ENCODE measurements around the gene TMEM72.

TMEM72 gene

GRCh38 chr10:44950326-44951225, 39.4 kb downstream of the TMEM72 start:
- TF ChIP-seq, protein P1, sequence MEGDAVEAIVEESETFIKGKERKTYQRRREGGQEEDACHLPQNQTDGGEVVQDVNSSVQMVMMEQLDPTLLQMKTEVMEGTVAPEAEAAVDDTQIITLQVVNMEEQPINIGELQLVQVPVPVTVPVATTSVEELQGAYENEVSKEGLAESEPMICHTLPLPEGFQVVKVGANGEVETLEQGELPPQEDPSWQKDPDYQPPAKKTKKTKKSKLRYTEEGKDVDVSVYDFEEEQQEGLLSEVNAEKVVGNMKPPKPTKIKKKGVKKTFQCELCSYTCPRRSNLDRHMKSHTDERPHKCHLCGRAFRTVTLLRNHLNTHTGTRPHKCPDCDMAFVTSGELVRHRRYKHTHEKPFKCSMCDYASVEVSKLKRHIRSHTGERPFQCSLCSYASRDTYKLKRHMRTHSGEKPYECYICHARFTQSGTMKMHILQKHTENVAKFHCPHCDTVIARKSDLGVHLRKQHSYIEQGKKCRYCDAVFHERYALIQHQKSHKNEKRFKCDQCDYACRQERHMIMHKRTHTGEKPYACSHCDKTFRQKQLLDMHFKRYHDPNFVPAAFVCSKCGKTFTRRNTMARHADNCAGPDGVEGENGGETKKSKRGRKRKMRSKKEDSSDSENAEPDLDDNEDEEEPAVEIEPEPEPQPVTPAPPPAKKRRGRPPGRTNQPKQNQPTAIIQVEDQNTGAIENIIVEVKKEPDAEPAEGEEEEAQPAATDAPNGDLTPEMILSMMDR (conservative IDR thresholded peaks at IDR 0.05; ENCODE audit: low read depth) = no peak
- no peak for DNase-seq (ENCODE audit: low spot score)
- POLR2A ChIA-PET (ENCODE audit: low non-redundant PET) = no interaction called here
- H3K27ac ChIP-seq = no peak overlapping the region
- CTCF ChIA-PET = interaction anchor here (1.3 kb wide), 1 partner anchor 18 kb away, joined by 7 read pairs; no protein-coding TSS in a partner anchor

DNA sequence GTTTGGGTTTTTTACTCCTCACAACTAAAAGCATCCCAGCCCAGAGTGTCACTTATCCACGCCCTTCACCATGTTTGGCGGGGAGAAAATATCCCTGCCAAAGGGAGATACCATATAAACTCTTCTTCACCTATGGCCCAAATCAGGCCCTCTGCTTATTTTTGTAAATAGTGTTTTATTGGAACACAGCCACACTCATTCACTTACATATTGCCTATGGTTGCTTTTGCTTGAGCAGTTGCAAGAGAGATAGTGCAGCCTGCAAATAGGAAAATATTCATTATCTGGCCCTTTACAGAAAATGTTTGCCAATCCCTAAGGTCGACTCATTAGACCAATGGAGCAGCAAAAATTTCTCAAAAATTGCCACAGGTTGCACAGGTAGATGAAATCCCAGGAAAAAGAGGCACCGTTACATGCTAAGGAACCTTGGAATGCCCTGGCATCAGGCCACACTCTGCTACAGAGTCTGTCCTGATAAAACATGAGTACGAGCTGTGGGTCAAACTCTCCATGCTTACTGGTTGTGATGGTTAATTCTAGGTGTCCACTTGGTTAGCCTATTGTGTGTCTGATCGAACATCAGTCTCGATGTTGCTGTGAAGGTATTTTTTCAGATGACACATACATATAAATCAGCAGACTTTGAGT, 40.6 kb downstream of the TMEM72 start:
- no peak overlapping the region for H3K27ac ChIP-seq
- POLR2A ChIA-PET (ENCODE audit: low non-redundant PET) = no interaction called here
- CTCF ChIA-PET = no interaction called here
- no peak for DNase-seq (ENCODE audit: low spot score)
- TF ChIP-seq, protein P1 (conservative IDR thresholded peaks at IDR 0.05; ENCODE audit: low read depth) = no peak

GRCh38 chr10:44952779-44953231, 41.7 kb downstream of the TMEM72 start:
- POLR2A ChIA-PET (ENCODE audit: low non-redundant PET) = interaction anchor here (0.6 kb wide), 1 partner anchor 84 kb away, joined by 3 read pairs; no protein-coding TSS in a partner anchor
- no peak overlapping the region for H3K27ac ChIP-seq
- no peak for DNase-seq (ENCODE audit: low spot score)
- CTCF ChIA-PET = no interaction called here
- TF ChIP-seq, protein P1 (conservative IDR thresholded peaks at IDR 0.05; ENCODE audit: low read depth) = no peak

DNA sequence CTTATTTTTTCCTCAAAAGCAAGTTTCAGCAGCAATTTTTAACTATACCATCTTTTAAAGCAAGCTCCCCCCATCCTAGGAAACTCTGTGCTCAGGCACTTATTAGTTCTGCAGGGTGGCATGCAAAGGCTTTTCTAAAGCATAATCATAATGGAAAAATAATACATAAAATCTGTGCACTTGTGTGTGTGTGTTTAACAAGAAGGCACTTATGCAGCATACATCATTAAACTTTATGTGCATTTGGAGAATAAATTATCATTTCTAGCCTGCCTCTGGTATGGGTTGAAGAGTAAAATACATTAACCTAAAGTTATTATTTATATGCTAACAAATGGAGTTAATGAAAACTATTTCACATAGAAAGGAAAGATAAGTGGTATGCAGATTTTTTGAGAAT, 42.9 kb downstream of the TMEM72 start:
- no peak overlapping the region for H3K27ac ChIP-seq
- TF ChIP-seq, protein P1 (conservative IDR thresholded peaks at IDR 0.05; ENCODE audit: low read depth) = no peak
- DNase-seq (ENCODE audit: low spot score) = no peak
- POLR2A ChIA-PET (ENCODE audit: low non-redundant PET) = no interaction called here
- CTCF ChIA-PET = no interaction called here

- ChIA-PET POLR2A (ENCODE audit: low non-redundant PET) (no interaction called here), CTCF (no interaction called here)
- DNase-seq (ENCODE audit: low spot score) = no peak
- H3K27ac ChIP-seq = no peak overlapping the region
- TF ChIP-seq, protein P1 (conservative IDR thresholded peaks at IDR 0.05; ENCODE audit: low read depth) = no peak
These were observed 43.8 kb downstream of the TMEM72 start for GRCh38 chr10:44954962-44955361.

DNA sequence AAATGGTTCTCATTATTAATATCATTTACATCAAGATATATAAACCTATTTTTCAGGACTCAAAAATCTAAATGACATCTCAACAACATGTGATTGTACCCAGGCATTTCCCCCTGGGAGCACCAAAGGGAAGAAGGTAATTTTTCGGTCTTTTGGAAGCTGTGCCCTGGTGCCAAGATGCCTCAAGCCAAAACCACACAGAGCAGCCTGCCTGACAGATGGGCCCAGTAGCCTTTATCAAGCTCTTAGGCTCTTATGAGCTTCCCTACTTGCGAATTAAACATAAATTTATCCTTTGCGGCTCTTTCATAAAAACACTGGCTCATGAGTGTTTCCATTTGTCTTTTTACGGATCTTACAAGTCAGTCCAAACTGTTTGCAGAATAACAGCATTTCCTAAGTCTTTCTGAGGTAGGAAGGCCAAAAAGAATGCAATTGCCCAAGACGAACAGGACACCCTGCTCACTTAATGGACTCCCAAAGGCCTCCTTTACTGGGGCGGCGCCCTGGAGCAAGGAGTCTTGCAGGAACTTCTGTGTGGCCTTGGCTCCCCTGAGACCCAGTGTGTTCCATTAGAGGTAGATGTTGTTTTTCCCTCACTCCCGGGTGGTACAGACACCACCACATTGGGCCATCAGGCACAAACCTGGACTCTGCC, 44.4 kb downstream of the TMEM72 start:
- TF ChIP-seq, protein P1 (conservative IDR thresholded peaks at IDR 0.05; ENCODE audit: low read depth) = no peak
- DNase-seq (ENCODE audit: low spot score) = no peak
- ChIA-PET POLR2A (ENCODE audit: low non-redundant PET) (no interaction called here), CTCF (interaction anchor here (0.7 kb wide), 1 partner anchor 60 kb away, joined by 7 read pairs; no protein-coding TSS in a partner anchor)
- H3K27ac ChIP-seq = no peak overlapping the region

All from RWPE1 (cell line).